K562 (cell line): Measurements from ENCODE around the gene LRP1-AS. TPM values are rescaled to one million over a fixed set of nuclear protein-coding genes. Genes with fewer than 3 reads are reported as not detected.

Source experiments
- ARNT ChIP-seq, 2 experiments: fragments of 450-650 bp; IDR thresholded peaks; 2 replicates each; pipeline ENCODE4 v1.6.1; 2016; ENCODE audit warnings: mild to moderate bottlenecking in 1 of 2
- BACH1 ChIP-seq: fragments of 200-800 bp; sonication (Bioruptor generic); IDR thresholded peaks from 2 replicates; pipeline ENCODE4 v1.6.1; 2016; ENCODE audit warnings: missing genetic modification characterization, missing compliant biosample characterization
- CSDE1 ChIP-seq, 2 experiments: fragments of 450-650 bp; IDR thresholded peaks; 2 replicates each; pipeline ENCODE4 v1.6.1; 2016; ENCODE audit warnings: mild to moderate bottlenecking in 1 of 2
- EP400 ChIP-seq: fragments of 450-650 bp; IDR thresholded peaks from 2 replicates; pipeline ENCODE4 v1.6.1; 2017; ENCODE audit warnings: antibody characterized with exemption, mild to moderate bottlenecking, moderate library complexity
- ETS2 ChIP-seq: IDR thresholded peaks from 2 replicates; pipeline ENCODE4 v1.6.1; 2016; ENCODE audit warnings: borderline replicate concordance, missing genetic modification characterization, mild to moderate bottlenecking, moderate library complexity, missing compliant biosample characterization; ENCODE audit not compliant: poor library complexity, severe bottlenecking
- HDAC3 ChIP-seq: fragments of 450-650 bp; IDR thresholded peaks from 2 replicates; pipeline ENCODE4 v1.6.1; 2018; ENCODE audit warnings: borderline replicate concordance, mild to moderate bottlenecking, moderate library complexity; ENCODE audit not compliant: partially characterized antibody
- KHSRP ChIP-seq: fragments of 450-650 bp; IDR thresholded peaks from 2 replicates; pipeline ENCODE4 v1.6.1; 2017
- MTA2 ChIP-seq: fragments of 450-650 bp; IDR thresholded peaks from 2 replicates; pipeline ENCODE4 v1.6.1; 2016; ENCODE audit warnings: low read depth
- NR2C1 ChIP-seq, 2 experiments: fragments of 450-650 bp; IDR thresholded peaks; 2 replicates each; pipeline ENCODE4 v1.6.1; 2017; ENCODE audit warnings: mild to moderate bottlenecking in 2 of 2, antibody characterized with exemption in 1 of 2, inconsistent platforms in 1 of 2, missing compliant biosample characterization in 1 of 2, missing genetic modification characterization in 1 of 2
- NR2C2 ChIP-seq, 2 experiments: fragments of 200-800 bp in 1 of 2; sonication (Bioruptor generic) in 1 of 2; sonication (generic) in 1 of 2; formaldehyde crosslinking in 1 of 2; IDR thresholded peaks; 2 replicates each; pipeline versions ENCODE4 v1.6.1 to v1.8.0; 2016 to 2022; ENCODE audit warnings: mild to moderate bottlenecking in 1 of 2, missing compliant biosample characterization in 1 of 2, missing genetic modification characterization in 1 of 2, missing genetic modification reagents in 1 of 2
- NRF1 ChIP-seq, 2 experiments: fragments of 450-650 bp; IDR thresholded peaks in 1 of 2; conservative IDR thresholded peaks in 1 of 2; 2 replicates each; pipeline ENCODE4 v1.6.1; 2014; ENCODE audit warnings: mild to moderate bottlenecking in 2 of 2
- POU5F1 ChIP-seq: fragments of 150-350 bp; IDR thresholded peaks from 2 replicates; pipeline ENCODE4 v1.6.1; 2014; ENCODE audit warnings: borderline replicate concordance, low read length, low read depth, mild to moderate bottlenecking; ENCODE audit not compliant: partially characterized antibody
- PTTG1 ChIP-seq: fragments of 450-650 bp; IDR thresholded peaks from 2 replicates; pipeline ENCODE4 v1.6.1; 2016; ENCODE audit warnings: low read depth, mild to moderate bottlenecking, missing genetic modification characterization, missing compliant biosample characterization
- RFX5 ChIP-seq: IDR thresholded peaks from 2 replicates; pipeline ENCODE4 v1.6.1; 2011; ENCODE audit warnings: low read depth, mild to moderate bottlenecking, improper control_type of control experiment, low read length
- SRF ChIP-seq, 2 experiments: fragments of 250-450, 450-650 bp in 1 of 2; sonication (Bioruptor Pico) in 1 of 2; sonication (generic) in 1 of 2; formaldehyde crosslinking; IDR thresholded peaks; 2 replicates each; pipeline versions ENCODE4 v1.5.0 to v1.5.1; 2020 to 2022; ENCODE audit warnings: mild to moderate bottlenecking in 1 of 2, missing genetic modification reagents in 1 of 2
- TCF7 ChIP-seq: sonication (generic); IDR thresholded peaks from 2 replicates; pipeline ENCODE4 v1.6.1; 2016; ENCODE audit warnings: antibody characterized with exemption, borderline replicate concordance
- XRCC4 ChIP-seq: IDR thresholded peaks from one replicate; pipeline ENCODE4 v1.6.1; 2011; ENCODE audit not compliant: insufficient read depth, insufficient read length; ENCODE audit errors: extremely low read depth
- ZBTB34 ChIP-seq: fragments of 250-450 bp; sonication (Bioruptor Pico); IDR thresholded peaks from 2 replicates; pipeline ENCODE4 v1.8.0; 2021; ENCODE audit warnings: mild to moderate bottlenecking, moderate library complexity
- ZBTB43 ChIP-seq: sonication (generic); formaldehyde crosslinking; IDR thresholded peaks from 2 replicates; pipeline ENCODE4 v1.8.0; 2023; ENCODE audit warnings: mild to moderate bottlenecking, missing genetic modification reagents
- ZNF165 ChIP-seq: fragments of 250-450 bp; sonication (Bioruptor Pico); IDR thresholded peaks from 2 replicates; pipeline ENCODE4 v1.4.0; 2020; ENCODE audit warnings: borderline replicate concordance
- ZNF57 ChIP-seq: fragments of 450-650 bp; formaldehyde crosslinking; IDR thresholded peaks from 2 replicates; pipeline ENCODE4 v1.4.0; 2020; ENCODE audit warnings: mild to moderate bottlenecking, moderate library complexity
- polyA plus RNA-seq, 8 experiments: library from polyadenylated mRNA; depleted of rRNA in 4 of 8; stranded (reverse) in 5 of 8; unstranded in 3 of 8; fragments of >200 nt; fragmentation: Nextera tagmentation in 2 of 8; fragmentation: Illumina TruSeq in 1 of 8; extraction: Ambion mirVana in 2 of 8; extraction: Trizol in 1 of 8; gene quantifications; 2 replicates each; pipeline versions ENCODE4 v1.2.1 to v1.2.3, GENCODE V29; 2011 to 2014; ENCODE audit warnings: inconsistent platforms in 1 of 8, missing spikeins in 1 of 8
- total RNA-seq, 7 experiments: library from RNA; depleted of rRNA in 6 of 7; stranded (reverse); fragments of >200 nt in 6 of 7; fragmentation: Illumina TruSeq in 2 of 7; extraction: Trizol in 2 of 7; gene quantifications; 2 replicates each; pipeline versions ENCODE4 v1.2.1 to v1.2.3, GENCODE V29; 2011 to 2021; ENCODE audit warnings: low replicate concordance in 1 of 7
- TF ChIP-seq, protein P1 (sequence below): fragments of 450-650 bp; formaldehyde crosslinking; IDR thresholded peaks from 2 replicates; pipeline ENCODE4 v1.4.0; 2020; ENCODE audit warnings: mild to moderate bottlenecking, moderate library complexity

LRP1-AS gene
- total and polyA plus RNA-seq, 9 of the 15 experiments (the other 6 are each of a cell fraction or from before 2014, with no cell fraction given), result not detected

DNA sequence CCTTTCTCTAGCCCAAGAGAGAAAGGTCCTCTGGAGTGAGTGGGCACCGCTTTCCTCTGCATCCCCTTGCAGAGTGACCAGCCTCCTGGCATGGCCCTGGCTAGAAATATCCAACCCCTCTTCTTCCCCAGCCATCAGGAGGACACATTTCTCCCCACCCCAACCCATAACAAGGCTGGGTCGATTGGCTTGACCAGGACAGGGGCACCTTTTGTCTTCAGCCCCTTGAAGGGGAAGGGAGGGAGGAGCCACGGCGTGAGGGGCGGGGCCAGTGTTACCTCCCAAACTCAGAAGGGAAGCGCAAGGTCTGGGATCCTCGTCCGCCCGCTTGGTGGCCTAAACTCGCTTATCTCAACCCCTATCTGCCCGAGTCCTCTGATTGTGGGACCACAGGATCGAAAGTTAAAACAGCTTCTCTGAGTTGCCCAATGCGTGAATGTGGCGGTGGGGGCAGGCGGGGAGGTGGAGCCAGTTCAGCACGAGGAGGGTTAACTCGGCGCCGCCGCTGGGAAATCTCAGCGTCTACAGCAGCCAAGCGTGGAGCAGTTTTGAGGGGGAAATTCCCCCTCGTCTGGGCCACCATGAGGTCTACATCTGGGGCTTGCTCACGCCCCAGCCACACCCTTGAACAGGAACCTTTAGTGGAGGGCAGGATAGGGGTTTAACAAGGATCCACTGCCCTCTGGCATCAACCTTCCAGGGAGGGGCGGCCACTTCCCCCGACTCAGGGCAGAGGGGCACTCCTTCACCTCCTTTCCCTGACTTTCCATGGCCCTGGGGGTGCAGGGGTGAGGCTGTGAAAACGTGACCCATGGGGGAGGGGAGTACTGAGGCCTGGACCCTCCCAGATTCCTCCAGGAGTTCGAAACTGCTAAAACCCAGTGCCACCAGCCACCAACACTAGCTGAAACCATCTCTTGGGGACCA, 37.1 kb downstream of the LRP1-AS start (continued):
- TF ChIP-seq BACH1 (tag) (no peak; the same call in 1 of the 2 replicates), KHSRP (no peak), RFX5 (no peak), TCF7 (no peak), ZBTB43 (no peak), ARNT (IDR thresholded peaks at IDR 0.05) (no peak), EP400 (peak; percentile 18; the same call in 1 of the 2 replicates), MTA2 (0 out of 2 replicates have a peak, but pooled peaks have one; percentile 20), ZBTB34 (no peak), NR2C1 (IDR thresholded peaks at IDR 0.05) (no peak), NR2C1 (tag; IDR thresholded peaks at IDR 0.05) (0 out of 2 replicates have a peak, but pooled peaks have one; percentile 35), ZNF165 (CRISPR knock-in tag) (no peak), POU5F1 (no peak), NRF1 (conservative IDR thresholded peaks at IDR 0.05 in 1 of 2, IDR thresholded peaks at IDR 0.05 in 1 of 2) (peak; percentile 50 to 61; a peak in 3 of 4 replicates), CSDE1 (IDR thresholded peaks at IDR 0.05) (no peak), ETS2 (no peak), ZNF57 (CRISPR knock-in tag) (no peak), PTTG1 (tag) (no peak), NR2C2 (CRISPR knock-in tag; IDR thresholded peaks at IDR 0.05) (no peak), NR2C2 (tag; IDR thresholded peaks at IDR 0.05) (0 out of 2 replicates have a peak, but pooled peaks have one; percentile 8), XRCC4 (no peak), SRF (CRISPR knock-in tag; IDR thresholded peaks at IDR 0.05) (peak in 1 of 2 experiments; percentile 44; a peak in 1 of 4 replicates), HDAC3 (no peak)
- TF ChIP-seq, protein P1, sequence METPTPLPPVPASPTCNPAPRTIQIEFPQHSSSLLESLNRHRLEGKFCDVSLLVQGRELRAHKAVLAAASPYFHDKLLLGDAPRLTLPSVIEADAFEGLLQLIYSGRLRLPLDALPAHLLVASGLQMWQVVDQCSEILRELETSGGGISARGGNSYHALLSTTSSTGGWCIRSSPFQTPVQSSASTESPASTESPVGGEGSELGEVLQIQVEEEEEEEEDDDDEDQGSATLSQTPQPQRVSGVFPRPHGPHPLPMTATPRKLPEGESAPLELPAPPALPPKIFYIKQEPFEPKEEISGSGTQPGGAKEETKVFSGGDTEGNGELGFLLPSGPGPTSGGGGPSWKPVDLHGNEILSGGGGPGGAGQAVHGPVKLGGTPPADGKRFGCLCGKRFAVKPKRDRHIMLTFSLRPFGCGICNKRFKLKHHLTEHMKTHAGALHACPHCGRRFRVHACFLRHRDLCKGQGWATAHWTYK (CRISPR knock-in tag), result no peak
